HG03378 (cell line): Measurements from ENCODE around the gene CAMK2B.

Experiments used
- ATAC-seq: cut with Tn5 transposase; IDR thresholded peaks from one replicate; pipeline ENCODE4 v1.9.1; 2021; ENCODE audit warnings: mild to moderate bottlenecking, moderate library complexity; ENCODE audit not compliant: unreplicated experiment

CAMK2B gene

DNA sequence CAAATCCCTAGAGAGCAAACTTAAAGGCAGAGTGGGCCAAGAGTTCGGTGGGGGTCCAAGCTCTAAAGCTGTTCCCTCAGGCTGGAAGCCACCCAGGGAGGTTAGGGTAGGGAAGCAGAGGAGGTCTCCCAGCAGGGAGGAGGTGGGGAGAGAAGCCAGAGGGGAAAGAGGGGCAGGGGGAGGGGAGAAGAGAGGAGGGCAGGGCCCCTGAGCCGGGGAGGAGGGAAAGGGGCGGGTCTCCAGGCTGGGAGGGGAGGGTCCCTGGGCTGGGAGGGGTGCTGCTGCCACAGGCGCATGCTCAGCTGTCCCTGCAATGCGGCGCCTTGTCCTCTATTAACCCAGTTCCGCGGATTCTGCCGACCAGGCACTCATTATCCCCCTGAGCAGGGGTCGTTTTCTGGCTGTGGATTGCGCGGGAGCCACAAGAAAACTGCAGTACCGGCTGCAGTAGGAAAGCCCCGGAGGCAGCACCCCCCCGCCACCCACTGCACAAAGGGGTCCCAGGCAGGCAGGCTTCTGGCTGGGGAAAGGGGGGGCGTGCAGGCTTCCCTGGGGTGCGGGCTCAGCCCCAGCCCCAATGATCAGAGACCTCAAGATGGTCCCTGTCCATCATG is 49.3 kb downstream of the CAMK2B start:
- no peak for ATAC-seq

DNA sequence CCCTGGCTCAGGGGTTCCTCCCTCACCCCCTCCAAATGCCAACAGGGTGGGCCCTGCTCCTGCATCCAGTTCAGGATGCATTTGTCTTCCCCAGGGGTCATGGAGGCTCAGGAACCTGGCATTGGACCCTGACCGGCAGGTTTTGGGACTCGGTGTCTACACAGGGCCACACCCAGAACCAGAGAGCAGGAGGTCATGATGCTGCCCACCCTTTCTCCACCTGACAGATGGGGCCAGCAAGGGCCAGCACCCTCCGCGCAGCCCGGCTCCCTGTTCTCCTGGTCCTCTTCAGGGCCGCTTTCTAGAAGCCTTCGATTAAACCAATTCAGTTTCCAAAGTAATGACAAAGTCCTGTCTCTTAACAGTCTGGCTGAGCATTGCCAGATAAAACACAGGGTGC is 50.2 kb downstream of the CAMK2B start:
- no peak for ATAC-seq

DNA sequence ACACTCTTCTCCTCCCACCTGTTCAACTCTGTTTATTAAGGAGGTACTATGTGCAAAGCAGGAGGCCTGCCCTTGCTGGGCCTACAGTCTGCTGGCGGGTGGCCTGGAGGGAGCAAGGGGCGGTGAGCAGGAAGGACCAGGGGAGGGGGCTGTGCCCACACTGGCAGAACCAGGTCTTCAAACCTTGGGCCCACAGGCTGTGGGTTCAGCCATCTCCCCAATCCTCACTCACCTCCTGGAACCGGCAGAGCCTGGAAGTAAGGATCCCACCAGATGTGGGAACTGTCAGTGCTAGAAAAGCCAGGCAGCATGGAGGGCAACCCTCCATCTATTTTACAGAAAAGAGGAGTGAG is 50.8 kb downstream of the CAMK2B start:
- ATAC-seq: no peak

DNA sequence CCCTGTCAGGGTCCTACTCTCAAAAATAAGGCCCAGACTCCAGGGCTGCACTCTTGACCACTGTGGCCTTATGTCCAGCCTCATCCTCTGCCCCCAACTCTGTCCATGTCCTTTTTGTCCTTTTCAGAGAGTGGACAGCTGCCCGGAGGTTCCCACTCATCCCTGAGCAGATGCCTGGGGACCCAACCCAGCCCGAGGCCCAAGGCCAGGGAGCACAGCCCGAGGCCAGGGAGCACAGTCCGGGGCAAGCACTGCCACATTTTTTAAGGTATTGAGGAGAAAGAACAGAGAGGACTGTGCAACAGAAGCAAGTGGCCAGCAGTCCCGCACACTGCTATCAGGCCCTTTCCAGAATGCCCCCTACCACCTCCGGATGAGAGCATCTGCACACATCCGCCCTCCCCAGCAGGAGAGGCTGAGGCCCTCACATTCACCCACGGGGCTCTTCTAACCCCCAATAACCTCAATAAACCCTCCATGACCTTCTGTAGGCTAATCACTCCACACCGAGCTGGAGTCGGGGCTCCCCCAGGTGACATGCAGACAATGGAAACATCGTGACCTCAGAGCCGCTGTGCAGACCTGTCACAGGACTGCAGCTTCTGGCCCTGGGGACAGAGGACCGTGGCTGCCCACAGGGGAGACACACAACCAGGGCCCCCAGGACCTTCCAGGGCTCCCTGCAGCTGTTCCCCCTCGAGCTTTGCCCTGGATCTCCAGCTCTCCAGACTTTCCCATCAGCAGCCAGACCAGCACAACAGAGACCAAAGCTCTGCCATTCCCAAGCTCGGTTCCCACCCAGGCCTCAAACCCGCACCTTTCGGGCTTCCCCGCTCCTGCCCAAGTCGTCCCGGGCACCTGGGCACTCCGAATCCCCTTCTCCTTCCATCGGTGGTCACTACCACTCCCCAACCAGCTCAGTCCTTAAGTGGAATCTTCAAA is 51.4 kb downstream of the CAMK2B start:
- no peak for ATAC-seq

DNA sequence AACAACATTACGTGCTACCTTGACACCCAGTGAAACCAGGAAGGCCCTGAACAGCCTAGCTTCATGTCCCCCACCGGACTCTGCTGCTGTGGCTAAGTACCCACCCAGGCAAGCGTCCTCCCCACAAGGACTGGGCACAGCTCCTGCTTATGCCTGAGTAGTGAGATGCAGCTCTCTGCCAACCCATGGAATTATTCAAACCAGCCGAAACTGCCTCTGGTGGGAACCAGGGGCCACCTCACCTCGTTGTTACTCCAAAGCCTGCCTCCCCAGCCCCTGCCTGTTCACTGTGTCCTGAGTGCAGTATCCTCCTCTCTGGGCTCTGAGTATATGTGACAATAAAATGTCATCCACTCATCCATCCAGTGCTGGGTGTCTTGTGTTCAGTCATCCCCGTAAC is 52.4 kb downstream of the CAMK2B start:
- no peak for ATAC-seq

DNA sequence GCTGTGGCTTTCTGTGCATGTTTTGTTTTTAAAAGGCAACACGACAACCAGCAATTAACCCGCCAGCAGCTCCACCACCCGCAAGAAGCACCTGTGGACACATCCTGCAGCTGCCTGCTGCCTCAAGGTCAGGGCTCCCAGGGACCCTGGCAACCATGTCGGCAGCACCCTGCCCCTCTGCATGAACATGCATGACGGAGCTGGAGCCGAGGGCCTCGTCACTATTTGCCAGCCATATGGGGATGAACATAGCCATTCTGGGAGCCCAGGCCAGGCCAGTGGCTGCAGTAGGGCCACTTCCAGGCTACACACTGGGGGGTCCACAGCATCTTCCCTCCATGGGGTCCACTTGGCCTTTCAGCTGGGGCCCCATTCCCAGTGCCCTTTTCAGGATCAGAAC is 52.9 kb downstream of the CAMK2B start:
- ATAC-seq: no peak

DNA sequence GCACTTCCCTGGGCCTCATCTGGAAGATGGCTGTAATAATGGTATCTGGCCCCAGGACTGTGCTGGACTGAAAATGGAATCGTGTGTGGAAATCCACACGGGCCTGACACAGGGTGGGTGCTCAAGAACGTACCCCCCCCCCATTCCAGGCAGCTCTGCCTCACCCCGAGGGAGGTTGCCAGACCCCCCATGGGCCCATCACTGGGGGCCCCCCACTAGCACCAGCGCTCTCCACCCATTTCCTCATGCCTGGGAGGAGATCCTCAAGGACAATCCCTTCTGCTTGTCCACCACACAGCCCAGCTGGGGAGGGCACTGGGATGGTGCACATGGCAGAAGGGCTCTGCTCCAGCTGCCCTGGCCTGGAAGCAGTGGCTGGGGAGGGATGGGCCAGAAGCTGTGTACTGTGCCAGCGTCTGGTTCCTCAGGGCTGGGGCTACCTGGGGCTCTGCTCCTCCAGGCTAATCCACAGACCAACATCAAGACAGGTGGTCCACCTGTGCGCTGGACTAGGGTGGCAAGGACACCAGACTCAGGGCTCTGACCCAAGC is 55.4 kb downstream of the CAMK2B start:
- ATAC-seq: no peak

DNA sequence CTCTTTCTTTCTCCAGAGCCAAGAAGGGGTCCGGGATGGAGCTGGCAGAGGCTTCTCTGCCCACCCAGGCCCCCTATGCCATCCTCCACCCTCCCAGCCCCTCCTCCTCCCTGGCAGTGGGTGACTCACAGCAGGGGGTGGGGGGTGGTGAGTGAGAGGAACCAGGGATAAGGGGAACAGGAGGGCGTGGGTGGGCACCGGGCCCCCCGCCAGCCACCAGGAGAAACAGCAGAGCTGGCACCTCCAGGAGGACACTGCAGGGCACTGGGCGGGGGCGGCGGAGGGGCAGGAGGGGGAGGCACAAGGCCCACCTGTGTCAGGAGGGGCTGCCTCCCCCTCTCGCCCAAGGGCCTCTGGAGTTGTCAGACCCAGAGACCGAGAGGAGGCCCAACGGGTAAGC is 56.0 kb downstream of the CAMK2B start:
- ATAC-seq: no peak

DNA sequence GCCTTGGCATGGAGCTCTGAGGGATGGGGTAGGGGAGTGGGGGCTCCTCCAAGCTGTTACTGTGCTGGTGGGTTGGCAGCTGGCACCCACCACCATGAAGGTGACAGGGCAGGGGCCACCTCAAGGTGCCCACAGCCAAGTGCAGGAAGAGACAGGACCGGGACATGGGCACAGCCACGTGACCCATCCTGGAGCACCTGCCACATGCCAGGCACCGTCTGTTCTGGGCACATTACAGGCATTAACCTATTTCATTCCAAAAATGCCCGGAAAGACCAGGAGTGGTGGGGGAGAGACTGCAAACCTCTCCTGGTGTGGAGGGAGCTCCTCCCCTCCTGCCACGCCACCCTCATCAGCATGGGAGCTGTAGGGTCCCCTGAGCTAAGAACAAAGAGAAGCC is 56.7 kb downstream of the CAMK2B start:
- ATAC-seq: no peak

DNA sequence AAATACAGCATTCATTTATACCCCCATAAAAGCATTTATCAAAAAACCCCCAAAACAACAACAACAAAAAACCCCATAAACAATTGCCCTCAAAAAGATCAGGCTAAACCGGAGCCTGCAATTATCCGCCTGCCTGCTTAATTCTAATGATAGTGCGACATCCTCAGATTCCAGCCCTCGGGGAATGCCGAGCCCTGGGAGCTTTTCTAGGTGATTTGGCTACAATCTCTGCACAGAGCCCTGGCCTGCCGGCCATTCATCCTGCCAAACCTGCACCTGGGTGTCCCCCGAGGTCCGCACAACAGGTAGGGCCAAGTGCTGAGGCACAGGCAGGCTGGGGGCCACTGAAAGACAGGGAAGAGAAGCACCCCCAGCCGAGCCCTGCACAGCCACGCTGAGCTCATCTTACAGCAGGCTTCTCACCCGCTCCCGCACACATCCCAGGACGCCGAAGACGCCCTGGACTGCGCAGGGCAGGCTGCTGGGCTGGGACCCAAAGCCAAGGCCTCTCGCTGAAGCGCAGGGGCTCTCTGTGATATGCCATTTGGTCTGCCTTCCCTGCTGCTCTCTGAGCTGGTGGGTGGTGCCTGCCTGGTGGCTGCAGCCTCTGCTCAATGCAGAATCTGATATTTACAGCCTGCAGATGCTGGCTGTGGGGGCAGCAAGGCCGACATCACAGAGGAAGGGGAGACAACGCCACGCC is 57.5 kb downstream of the CAMK2B start:
- no peak for ATAC-seq

DNA sequence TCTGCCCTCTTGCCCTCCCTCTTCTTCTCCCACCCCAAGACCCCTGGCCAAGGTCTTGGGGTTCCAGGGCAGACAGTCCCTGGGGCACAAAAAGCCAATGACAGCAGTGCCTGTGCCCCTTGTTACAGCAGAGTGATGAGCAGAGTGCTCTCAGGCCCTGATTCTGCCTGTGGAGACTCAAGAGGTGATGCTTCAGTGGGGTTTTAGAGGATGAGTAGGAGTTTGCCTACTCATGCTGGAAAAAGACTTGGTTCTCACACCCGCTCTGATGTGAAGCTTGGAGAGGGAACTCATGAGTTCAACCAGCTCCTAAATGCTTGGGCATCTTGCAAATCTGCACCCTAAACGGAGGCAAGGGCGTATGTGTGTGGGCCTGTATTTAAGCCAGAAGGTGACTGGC is 58.2 kb downstream of the CAMK2B start:
- ATAC-seq: no peak

DNA sequence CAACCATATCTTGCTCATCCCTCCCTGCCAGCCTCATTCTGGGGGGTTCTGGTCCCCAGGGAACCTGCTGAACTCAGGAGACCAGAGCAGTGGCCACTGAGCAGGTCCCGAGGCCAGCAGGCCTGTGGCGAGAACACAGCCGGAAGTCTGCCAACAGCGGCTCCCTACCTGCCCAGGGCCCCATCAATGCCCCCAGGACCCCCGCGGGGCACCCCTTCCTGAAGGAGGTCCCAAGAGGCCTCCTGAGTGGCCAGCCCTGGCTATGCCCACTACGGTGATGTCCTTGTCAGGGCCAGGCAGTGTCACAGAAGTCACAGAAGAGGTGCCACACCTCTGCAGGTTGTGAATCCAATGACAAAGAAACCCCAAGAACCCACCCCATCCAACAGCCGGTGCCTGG is 58.9 kb downstream of the CAMK2B start:
- ATAC-seq: no peak

DNA sequence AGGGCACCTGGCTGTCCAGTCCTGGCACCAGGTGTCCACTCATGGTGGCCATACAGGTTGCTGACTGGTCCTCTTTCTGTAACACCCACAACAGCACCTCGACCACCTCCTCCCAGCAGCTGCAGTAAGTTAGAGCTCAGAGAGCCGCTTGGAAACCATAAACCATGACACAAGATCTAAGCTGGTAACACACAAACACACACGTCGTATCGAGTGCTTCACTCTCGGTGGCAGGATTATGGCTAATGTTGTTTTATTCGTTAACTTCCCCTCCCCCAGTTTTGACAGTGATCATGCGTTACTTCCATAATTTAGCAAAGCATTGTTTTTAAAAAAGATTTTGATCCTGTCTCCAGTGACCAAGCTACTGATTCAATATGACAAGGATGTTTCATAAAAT is 59.7 kb downstream of the CAMK2B start:
- ATAC-seq: no peak

DNA sequence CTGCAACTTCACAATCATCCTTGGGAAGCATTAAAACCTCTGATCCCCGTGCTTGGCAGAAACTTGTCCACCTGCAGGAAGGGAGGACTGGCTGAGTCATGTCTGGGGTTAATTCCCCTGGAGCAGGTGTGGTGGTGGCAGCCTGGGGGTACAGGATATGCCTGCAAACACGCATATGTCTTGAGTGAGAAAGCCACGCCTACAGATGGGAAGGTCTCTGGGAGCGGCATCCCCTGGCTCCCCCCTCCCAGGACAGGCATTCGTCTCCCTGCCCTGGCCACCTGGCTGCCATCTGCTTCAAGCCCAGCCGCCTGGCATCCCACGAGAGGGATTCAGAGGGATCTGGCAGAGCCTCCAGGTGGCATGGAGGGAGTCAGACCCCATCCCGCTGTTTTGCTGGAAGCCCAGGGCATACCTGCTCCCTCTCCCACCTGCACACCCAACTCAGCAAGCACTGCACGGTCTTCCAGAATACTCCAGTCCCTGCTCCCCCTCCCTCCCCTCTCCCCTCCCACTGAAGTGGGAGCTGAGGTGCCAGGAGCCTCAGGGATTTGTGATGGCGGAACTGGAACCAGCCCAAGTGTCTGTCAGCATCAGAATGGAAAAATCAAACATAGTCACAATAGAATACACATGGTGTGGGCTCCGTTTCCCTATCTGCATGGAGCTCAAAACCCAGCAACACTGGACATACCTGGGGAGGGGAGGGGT is 61.0 kb downstream of the CAMK2B start:
- no peak for ATAC-seq

DNA sequence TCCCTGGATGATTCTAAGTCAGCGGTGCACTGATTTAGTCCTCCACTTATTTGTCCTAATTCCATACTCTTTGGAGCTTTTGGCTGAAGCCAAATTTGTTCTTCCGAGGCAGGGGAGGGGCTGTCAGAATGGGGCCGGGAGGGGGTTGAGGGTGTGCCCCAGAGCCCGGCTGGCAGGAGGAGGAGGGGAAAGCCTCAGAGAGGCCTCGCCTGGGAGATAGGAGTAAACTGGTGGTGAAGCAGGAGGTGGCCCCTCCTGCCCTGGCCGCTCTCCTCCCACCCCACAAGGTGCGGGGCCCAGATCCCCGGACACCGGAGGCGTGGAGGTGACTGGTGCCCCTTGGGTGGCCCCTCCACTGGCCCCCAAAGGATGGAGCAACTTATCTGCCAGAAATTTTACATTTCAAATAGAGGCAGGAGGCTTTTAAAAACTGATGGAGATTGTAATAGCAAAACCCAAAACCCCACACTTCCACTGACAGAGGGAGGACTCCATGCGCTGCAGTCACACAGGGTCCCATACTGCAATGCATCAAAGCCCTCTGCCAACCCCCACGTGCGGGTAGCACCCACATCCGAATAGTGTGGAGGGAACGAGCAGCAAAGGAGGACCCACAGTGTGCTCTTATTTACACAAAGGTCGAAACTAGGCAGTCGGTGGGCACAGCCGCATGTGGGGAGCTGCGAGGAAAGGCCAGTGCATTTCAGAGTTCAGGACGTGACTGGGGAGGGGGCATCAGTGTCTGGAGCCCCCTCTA is 61.9 kb downstream of the CAMK2B start:
- ATAC-seq: no peak

DNA sequence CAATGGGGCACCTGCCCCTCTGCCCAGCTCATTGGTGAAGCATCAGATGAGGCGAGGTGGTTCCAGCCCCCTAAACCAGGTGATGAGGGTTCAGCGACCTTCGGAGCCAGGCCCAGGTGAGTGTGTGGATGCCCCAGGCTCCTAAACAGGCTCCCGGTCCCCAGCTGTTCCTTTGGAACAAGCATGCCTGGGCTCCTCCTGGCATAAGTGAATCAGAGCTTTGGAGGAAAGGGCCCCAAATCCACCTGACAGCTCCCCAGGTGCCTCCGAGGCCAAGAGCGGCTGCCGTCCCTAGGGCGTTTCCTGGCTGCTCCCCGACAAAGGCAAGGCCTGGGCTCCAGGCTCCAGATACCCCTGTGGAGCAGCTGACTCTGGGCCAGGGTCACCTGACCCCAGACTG is 63.4 kb downstream of the CAMK2B start:
- ATAC-seq: no peak

DNA sequence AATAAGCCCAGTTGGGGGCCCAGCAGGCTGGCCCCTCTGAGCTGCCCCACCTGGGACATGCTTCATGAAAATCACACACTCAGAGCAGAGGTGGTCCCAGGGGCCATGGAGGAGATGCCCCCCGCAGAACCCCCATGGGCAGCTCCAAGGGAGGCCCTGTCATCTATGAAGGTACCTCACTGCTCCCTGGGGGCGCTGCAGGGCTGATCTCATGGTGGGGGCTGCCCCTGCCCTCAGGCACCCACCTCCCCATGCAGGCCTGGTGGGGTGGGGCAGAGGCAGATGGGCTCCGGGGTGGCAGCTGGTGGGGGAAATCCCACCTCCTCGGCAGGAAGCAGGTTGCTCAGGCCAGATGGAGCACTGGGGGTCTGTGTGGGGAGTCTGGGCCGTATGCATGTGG is 64.2 kb downstream of the CAMK2B start:
- no peak for ATAC-seq

DNA sequence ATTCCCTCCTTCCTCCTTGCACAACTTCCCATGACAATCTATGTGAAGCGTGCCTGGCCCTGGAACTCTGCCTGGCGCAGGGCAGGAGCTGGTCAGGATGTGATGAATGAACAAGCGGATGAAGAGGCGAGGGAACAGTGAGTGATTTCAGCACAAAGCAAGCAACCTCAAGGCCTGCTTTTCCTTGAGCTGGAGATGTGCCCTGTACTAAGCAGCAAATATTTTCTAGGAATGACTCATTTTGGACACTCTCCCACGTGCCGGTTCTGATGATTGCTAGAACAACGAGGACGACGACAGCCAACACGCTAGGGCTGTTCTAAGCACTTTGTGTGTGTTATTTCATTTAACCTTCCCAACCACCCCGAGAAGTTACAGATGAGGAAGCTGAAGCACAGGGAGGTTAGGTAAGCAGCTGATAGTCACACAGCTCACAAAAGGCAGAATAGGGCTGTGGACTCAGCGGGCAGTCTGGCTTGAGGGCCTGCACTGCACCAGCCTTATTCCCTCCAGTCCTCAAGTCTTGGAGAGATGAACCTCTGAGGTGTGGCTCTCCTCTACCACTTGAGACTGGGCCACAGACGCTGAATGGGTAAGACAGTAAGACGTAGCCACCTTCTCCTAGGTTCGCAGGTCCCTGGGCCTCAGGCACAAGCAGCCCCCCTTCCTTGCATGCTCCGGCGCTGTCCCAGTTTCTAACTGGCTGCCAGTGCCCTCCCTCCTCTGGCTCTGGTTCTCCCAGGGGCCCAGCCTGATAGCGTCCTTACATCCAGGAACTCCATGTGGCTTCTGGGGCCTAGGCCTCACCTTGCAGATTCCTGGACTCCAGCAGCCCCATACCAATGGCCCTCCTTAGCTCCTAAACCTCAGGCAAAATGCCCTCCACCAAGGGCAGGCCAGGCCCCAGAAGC is 65.6 kb downstream of the CAMK2B start:
- no peak for ATAC-seq

DNA sequence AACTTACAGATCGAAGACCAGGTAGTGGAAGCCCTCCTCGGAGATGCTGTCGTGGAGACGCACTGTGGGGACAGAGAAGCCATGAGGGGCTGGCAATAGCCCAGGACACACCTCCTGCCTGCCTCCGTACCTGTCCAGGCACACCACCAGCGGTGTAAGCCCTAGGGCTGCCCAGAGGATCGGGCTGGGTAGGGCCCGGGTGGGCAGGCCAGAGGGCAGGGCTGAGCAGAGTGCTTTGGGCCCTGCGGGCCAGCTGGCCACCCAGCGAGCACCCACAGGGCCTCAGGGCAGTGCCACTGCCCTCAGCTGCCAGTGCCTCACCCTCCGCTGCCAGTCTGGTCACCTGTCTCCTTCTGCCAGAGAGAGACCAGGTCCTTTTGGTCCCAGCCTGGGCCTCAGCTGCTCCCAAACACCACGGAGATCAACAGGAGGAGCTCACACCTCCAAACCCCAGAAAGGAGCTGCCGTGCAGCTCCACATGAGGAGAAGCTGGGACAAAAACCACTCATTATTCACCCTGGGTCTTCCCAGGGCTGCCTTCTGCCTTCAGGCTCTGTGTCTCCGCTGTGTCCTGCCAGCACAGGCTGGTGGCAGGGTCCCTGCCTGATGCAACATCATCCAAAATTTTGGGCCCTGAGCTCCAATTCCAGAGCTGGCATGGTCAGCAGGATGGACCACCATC is 66.4 kb downstream of the CAMK2B start:
- ATAC-seq: no peak
